ELF-1 (cell line): ENCODE results near the gene UBL4B.
"Not testable (repeated sequence)": the region's sequence is repeated elsewhere in the genome, so short reads cannot be mapped to it uniquely, and the experiment has no call there.

Source experiments
- DNase-seq: peaks from one replicate; pipeline ENCODE4 v3.0.0-alpha.2; 2016; ENCODE audit warnings: low read depth, low spot score

UBL4B gene, protein sequence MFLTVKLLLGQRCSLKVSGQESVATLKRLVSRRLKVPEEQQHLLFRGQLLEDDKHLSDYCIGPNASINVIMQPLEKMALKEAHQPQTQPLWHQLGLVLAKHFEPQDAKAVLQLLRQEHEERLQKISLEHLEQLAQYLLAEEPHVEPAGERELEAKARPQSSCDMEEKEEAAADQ

DNA sequence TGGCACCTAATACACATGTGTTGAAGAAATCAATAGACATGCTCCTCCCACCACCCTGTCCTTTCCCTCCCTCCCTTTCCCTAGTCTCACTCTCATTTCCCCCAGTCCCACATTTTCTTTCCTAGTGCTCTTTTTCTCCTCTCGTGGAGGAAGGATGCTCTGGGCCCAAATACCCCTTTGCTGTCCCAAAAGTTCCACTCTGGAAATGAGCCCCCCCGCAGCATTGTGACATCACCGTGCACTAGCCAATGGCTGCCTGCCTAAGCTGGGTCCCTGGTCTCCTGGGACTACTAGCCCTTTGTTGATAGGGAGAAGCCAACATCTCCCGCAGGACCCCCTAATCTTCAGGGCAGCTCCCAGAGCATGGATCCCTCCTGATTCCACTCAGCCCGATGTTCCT is at the start of gene UBL4B:
TSS of gene UBL4B (plus strand) at position 301 of the 400 bp plus-strand sequence. CDS start at position 393, 92 bp downstream.
- DNase-seq = no peak

DNA sequence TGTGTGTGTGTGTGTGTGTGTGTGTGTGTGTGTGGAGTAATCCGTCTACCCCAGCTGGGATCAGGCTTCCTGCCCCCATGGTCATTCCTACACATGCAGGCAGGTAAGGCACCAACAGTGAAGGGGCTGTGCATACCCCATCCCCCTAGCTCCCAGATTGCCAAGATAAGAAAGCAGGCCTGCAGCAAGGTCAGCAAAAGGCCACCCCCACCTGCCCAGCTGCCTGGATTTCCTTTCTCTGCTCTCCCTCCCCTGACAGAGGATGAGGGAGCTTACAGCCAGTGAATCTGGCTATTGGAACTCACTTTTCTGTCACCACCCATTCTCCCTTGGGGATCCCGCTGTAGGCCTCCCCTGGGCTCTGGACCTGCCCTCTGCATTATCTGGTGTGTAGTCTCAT is 49.6 kb upstream of the UBL4B start:
- DNase-seq = peak; percentile 57

DNA sequence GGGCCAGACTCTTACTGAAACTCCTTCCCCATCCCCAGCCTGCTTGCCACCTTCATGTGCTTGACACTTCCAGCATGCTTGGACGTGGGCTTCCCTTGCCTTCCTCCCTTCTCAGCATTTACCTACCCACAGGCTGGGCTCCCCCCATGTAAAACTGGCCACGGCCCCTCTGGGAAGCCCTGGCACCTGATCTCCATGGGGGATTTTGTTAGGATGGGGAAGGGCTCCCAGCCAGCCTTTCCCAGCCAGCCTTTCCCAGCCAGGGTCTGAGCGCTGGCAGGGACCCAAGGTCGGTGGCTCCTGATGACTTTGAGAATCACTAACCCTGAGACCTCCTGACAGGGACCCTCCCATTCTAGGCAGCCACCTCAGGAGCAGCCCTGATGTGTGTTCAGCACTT is 48.5 kb upstream of the UBL4B start:
- DNase-seq = no peak

DNA sequence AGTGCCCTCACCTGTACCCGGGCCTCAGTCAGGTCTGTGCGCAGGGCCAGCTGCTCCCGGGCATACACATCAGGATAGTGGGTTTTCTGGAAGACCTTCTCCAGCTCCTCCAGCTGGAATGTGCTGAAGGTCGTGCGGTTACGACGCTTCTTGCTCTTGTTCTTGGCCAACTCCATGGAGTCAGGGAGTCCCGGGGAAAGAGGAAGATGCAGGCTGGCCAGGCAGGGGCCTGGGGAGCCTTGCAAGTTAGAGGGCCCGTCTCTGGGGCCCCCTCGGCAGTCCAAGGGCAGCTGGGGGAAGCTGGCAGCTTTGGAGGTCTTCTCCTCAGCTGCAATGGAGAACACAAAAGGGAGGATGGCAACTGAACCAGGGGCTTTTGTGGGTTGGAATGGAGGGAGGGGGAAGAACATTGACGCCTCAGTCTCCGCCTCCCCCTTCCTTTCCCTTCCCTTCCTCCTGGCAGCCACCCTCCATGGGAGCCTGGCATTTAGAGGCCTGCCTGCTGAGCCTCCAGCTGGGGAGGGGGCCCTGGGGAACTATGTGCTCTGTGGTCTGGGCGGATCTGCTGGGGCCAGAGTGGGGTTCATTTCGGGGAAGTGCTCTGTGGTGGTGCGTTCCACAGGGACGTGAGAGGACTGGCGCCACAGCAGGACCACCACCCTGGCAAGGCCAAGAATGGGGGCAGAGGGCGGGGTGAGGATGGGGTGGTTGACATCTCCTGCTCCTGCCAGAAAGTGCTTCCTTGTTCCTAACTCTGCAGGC is 47.5 kb upstream of the UBL4B start:
- DNase-seq = no peak

DNA sequence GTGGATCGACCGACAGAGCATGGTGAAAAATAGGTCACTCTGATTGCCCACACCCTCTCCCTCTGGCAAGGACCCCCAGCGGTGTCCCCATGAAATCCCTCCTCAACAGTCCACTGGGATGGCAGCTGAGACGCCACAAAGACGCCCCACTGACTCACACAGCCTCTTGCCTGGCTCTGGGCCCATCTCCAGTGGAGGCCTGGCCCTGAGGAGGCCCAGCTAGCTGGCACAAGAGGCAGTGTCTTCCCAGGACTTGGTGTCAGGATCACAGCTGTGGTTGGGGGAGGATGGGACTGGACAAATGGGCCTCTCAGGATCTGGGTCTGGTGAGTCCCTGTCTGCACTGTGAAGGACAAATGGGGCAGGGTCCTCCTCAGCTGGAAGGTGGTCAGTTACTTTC is 46.4 kb upstream of the UBL4B start:
- no peak for DNase-seq

DNA sequence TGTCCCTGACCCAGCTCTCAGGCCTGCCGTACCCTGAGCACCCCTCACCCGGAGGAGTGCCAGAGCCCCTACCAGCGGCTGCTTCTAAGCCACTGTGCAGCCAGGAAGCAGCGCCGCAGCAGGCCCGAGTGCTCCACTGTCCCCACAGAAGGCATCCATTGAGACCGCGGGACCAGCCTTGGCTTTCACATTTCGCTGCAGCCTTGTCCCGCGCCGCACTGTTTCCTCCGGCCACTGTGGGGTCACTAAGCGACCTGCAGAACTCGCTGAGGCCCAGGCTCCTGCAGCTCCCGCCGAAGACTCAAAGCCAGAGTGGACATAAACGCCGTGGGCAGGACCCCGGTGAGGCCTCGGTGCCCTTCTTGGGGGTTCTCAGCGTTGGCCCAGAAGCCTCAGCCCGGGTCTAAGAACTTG is 44.8 kb upstream of the UBL4B start:
- DNase-seq = peak; percentile 53

DNA sequence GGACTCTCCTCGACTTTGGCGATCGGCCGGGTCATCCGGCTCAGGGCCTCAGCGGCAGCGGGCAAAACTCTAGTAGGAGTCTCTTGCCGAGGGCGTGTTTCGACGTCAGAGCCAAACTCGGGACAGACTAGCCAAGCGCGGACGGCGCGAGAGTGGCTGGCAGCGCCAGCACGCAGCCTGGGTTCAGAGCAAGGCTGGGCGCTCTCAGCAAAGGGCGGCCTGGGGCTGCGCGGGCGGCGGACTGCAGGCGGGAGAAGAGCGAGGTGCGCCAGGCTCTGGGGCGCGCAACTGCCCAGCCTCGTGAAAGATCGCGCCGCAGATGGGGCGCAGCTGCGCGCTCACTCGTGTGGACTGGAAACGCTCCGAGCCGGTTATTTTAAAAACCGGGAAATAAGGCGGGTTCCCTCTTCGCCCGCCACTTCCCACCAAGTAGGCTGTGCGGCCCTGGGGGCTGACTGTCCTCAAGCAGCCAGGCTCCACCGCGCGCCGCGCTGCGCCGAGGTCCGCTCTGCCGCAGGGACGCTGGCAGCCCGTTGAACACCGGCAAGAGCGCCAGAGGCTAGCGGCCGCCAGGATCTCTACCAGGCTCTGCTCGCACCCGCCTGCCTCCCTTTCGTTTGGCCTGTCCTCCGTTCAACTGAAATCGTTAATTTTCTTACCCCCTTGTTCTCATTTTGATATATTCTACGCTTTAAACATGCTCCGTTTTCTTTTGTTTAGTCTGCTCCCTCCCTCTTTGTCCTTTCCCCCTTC is 44.2 kb upstream of the UBL4B start:
- peak; percentile 82 for DNase-seq

DNA sequence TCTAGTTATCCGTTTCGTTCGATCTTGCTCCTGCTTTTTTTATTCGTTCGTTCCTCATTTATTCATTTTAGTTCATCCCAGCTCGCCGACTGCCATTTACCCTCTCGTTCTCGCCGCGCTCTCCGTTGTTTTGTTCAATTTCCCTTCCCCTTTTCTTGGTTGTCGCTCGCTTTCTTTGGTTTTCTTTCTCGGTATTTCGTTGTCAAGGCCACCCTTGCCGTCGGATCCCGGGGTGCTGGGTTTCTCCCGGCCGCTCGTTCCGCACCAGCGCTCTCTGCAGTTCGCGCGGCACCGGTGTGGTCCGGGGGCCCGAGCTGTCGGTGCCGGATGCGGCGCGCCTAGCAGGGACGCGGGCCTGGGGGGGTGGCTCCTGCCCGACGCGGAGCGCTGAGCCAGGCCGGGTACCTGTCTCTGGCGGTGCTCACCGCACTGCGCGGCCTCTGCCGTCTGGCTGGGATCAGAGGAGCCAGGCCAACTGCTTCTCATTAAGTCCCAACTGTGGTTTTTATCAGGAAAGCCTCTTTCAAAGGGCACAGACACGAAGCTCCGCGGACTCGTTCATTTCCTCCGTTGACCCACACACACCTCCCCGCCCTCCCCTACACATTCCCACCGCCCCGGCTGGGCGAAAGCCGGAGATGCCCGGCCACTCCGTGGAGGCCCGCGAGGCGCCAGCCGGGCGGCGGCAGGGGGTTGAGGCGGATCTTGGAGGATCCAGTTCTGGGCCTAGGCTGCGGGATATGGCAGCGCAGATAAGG is 43.4 kb upstream of the UBL4B start:
- peak; percentile 78 for DNase-seq

DNA sequence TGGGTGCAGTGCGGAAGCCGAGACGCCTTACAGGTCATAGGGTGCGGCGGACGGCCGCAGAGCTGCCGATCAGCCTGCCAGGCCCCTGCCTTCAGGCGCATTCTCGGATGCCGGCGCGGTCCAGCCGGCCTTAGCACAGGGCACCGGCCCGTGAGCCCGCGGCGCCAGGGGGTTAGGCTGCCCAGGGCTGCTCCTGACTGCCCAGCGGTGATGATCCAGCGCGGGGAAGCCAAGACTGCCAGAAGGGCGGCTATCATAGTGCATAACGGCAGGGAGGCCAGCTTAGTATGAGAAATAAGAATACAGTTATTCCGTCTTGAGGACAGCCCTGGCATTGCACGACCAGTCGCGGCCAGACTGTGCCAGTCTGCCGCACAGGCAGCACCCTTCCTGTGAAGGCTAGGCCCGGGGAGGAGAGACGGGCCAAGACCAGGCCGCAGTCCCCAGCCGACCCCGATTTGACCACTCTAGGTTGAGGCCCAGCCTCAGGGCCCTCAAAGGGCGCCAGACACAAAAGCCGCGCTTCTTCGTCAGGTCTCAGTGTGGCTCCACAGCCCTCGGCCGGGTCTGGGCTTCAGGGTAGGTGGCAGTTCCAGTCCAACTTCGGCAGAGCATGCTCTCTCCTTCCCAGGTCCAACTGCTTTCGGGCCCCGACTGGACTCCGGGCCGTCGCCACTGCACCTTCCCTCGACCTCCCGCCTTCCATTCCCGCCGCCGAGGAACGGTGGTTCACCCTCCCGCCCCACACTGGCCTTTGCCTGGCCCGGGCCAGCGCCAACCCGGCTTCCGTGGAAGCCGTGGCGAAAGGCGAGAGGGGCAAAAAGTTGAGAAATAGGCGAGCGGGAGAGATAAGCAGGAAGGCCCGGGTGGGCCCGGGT is 42.6 kb upstream of the UBL4B start:
- peak; percentile 59 for DNase-seq

DNA sequence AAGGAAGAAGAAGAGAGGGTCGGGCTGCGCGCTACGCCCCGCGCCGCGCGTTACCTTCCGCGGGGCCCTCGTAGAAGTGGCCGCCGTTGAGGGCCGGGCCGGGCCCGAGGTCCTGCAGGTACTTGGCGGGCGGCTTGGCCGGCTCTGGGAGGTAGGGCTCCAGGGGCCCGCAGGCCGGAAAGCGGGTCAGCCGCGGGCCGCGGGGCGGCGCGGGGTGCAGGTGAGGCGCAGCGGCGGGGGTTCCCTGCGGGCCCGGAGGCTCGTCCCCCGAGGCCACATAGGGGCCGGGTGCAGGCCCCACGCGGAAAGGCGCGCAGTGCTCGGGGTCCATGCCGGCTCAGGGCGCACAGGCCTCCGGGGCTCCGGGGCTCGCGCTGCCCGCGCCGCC is 42.0 kb upstream of the UBL4B start:
- no peak for DNase-seq

DNA sequence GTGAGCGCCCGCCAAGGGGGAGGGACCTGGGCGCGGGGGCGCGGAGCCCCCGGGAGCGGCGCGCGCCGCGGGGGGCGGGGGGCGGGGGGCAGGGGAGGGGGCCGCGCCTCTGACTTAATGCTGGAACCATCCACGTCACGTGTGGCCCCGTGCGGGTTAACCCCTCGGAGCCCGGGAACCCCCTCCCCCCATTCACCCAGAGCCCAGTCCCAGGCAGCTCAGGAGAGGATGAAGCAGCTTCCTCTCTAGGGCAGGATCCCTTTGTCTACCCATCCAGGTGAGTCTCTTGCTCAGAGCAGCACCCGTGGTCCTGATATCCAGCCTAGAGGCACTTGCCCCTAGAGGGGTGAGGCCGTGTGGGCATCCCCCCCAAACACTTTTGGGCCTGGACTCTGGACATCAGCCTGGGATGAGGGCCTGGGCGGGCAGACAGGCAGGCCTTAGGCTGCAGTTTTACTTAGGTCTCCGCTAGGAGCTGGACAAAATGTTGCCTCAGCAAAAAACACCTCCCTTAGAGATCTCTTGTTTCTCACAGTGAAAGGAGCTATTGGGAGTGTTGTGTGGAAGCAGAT is 41.5 kb upstream of the UBL4B start, which contains the start of gene ALX3:
TSS of gene ALX3 (minus strand) at position 2 of the 572 bp plus-strand sequence. CDS start 60 bp downstream, outside the sequence.
- DNase-seq = no peak

DNA sequence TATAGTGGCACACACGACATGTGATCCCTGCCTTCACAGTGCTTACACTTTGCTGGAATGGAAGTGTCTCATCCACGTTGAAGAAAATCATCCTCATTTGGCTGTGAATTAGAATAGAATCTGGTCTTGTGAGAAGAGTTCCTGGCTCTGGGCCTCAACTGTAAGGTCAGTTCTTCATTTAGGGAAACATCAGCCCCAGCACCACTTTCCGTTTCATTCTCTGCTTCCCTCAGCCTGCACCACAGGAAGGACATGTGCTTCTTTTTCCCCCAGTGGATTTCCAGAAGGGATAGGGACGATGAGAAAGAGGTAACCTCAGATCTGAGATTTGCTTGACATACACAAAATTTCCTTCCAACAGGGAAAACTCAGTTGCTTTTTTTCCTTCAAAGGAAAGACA is 38.1 kb upstream of the UBL4B start:
- DNase-seq = no peak

DNA sequence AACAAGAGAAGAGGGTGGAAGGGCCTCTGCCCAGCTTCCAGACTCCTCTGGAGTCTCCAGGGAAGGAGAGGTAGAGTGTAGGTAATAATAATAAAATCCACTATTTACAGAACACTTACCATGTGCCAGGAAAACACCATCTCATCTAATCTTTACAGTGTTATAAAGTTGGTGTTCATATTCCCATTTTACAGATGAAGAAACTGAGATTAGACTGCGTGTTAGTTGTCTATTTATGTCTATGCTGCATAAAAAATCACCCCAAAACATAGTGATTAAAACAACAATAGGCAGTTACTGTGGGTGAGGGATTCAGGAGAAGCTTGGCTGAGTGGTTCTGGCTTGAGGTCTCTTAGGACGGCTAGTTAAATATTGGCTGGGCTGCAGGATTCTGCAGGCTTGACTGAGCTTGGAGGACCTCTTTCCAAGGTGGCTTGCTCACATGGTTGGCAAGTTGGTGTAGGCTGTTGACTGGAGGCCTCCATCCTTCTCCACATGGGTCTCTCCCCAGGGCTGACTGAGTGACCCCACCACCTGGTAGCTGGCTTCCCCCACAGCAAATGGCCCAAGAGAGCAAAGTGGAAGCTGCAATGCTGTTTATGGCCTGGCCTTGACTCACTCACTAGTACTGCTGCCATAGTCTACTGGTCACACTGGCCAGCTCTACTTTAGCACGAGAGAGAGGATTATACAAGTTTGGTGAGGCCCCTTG is 35.3 kb upstream of the UBL4B start:
- no peak for DNase-seq

DNA sequence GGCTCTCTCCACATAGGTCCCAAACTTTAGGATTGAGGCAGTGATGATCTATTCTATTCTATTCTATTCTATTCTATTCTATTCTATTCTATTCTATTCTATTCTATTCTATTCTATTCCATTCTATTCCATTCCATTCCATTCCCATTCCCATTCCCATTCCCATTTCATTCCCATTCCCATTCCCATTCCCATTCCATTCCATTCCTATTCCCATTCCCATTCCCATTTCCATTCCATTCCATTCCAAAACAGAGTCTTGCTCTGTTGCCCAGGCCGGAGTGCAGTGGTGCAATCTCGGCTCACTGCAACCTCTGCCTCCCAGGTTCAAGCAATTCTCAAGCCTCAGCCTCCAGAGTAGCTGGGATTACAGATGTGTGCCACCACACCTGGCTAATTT is 32.2 kb upstream of the UBL4B start:
- DNase-seq = not testable (repeated sequence)

DNA sequence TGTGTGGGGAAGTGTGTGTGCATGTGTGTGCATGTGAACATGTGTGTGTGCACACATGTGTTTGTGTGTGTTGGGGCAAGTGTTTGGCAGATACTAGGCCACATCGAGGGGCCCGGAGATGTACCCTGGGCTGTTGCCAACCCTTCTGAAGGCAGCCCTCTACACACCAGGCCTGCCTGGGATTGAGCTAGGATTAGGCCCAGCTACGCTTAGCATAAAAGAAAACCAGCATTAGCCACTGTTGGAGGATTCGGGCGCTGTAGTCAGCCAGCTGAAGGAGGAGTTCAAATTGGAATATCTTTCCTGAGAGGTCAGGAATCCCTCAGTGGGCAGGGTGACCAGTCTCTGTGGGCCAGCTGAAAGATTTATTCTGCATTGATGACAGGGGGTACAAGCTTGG is 31.2 kb upstream of the UBL4B start:
- no peak for DNase-seq

DNA sequence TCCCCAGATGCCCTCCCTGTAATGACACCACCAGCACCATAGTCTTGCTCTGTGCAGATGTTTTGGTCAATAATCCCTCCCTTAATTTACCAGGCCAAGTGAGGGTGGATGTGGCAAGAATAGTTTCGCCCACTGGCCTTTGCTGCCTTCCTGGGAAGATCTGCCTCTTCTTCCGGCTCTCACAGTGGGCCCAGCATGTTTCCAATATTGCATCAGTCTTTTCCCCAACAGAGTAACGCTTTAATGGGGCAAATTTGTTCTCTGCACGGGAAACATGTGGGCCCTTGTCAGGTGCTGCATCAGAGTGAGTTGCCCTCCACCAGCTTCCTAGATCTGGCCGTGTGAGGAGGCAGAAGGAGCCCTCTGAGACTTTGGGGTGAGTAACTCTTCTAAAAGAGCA is 29.8 kb upstream of the UBL4B start:
- DNase-seq = no peak

DNA sequence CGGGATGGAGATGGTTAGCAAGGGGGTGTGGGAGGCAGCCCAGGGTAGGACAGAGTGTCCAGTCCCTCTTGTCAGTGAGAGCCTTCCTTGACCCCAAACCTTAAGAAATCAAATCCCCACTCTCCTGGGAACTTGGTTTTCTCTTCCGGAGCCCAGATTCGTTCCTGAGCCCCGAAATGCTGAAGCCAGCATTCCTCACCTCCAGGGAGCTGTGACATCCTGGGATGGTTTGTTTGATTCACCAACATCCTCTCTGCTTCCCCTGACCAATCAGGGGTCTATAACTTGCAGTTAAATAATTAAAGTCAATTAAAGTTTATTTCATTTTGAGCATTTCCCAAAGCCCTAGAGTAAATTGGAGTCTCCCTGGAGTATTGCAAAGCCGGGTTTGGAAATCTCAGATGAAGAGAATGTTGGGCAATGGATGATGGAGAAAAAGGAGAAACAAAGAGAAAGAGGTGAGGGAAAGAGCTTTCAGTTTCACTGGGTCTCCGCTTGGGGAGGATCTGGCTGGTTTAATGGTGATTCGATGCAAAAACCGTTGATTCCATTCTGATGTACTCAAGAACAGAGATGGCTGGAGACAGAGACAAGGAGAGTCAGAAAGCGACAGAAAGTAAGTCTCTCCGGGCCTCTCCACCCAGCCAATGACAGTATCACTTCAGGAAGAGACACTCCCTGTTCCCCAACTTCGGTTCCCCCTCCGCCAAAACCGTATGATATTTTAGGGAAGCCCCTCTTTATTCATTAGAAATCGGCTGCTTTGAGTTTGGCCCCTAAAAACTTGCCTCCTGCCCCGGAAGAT is 29.0 kb upstream of the UBL4B start:
- no peak for DNase-seq

DNA sequence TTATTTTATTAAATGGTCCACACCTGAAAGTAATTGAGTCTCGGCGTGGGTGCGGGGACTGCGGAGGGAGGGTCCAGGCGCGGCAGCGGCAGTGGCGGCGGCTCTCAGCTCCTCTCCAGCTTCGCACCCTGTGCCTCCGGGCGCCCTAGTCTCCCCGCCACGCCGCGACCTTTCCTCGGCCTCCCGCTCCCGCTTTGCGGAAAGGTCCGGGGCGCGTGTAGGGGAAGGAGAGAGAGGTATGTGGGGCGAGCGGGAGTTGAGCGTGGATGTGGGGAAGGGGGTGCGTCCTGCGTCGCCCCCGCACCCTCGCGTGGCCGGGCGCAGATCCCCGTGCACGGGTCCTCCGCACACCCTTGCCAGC is 28.4 kb upstream of the UBL4B start:
- DNase-seq = no peak
